Upper lobe of left lung (tissue), 6 donors: Measurements from ENCODE around the gene IFT74. TPM values are rescaled to one million over a fixed set of nuclear protein-coding genes. Genes with fewer than 3 reads are reported as not detected.

Experiments used
- ATAC-seq, 2 donors: fragments of 200-7000 bp; cut with Tn5 transposase; one replicate each; pipeline ENCODE4 v1.9.1; 2022; ENCODE audit warnings: mild to moderate bottlenecking in 2 of 2, moderate library complexity in 2 of 2; ENCODE audit not compliant: low FRiP score in 2 of 2
- DNase-seq, 2 donors: peaks; one replicate each; pipeline ENCODE4 v3.0.0-alpha.2; 2019 to 2020
- H3K27ac ChIP-seq, 4 donors: fragments of 200-600 bp; sonication (generic); one replicate each; pipeline ENCODE4 v1.5.1; 2016 to 2019
- H3K27me3 ChIP-seq, 4 donors: fragments of 200-600 bp; sonication (generic); one replicate each; pipeline ENCODE4 v1.5.1; 2017 to 2019
- H3K36me3 ChIP-seq, 4 donors: fragments of 200-600 bp; sonication (generic); one replicate each; pipeline ENCODE4 v1.5.1; 2016 to 2019
- H3K4me1 ChIP-seq, 4 donors: fragments of 200-600 bp; sonication (generic); one replicate each; pipeline ENCODE4 v1.5.1; 2018 to 2019
- H3K4me3 ChIP-seq, 4 donors: fragments of 200-600 bp; sonication (generic); one replicate each; pipeline ENCODE4 v1.5.1; 2017 to 2019; ENCODE audit warnings: mild to moderate bottlenecking in 2 of 4, moderate library complexity in 1 of 4
- H3K9me3 ChIP-seq, 4 donors: fragments of 200-600 bp; sonication (generic); one replicate each; pipeline ENCODE4 v1.5.1; 2018 to 2019
- CTCF ChIP-seq, 6 experiments: fragments of 450-650 bp in 4 of 6; fragments of 200-600 bp in 2 of 6; sonication (generic) in 2 of 6; IDR thresholded peaks; one replicate each; pipeline ENCODE4 v1.5.1; 2016 to 2019; ENCODE audit warnings: antibody characterized with exemption in 6 of 6
- EP300 ChIP-seq, 4 donors: sonication (generic); formaldehyde crosslinking; IDR thresholded peaks; one replicate each; pipeline ENCODE4 v1.5.1; 2017; ENCODE audit warnings: antibody characterized with exemption in 4 of 4, control low read depth in 2 of 4
- POLR2A ChIP-seq, 4 donors: fragments of 450-650 bp; IDR thresholded peaks; one replicate each; pipeline ENCODE4 v1.5.1; 2016 to 2017; ENCODE audit warnings: antibody characterized with exemption in 4 of 4, mild to moderate bottlenecking in 2 of 4
- POLR2AphosphoS5 ChIP-seq, 2 donors: sonication (generic); formaldehyde crosslinking; IDR thresholded peaks; one replicate each; pipeline ENCODE4 v1.5.1; 2017; ENCODE audit warnings: antibody characterized with exemption in 2 of 2
- WGBS, 2 donors: methylation state at CpG; one replicate each; pipeline ENCODE4 v1.1.5; 2017 to 2018; 5-methylcytosine and 5-hydroxymethylcytosine counted together
- total RNA-seq, 6 donors: library from RNA; depleted of rRNA in 4 of 6; stranded (reverse); fragments of >200 nt in 4 of 6; gene quantifications; one replicate each; pipeline versions ENCODE4 v1.1.0 to v1.2.1, GENCODE V29; 2016 to 2021
- donor health status: DM: no; HTN: no; CAD: no; lungs with moderate emphysema.
- donor health status: DM: no; HTN: yes; CAD: no; lungs with severe emphysema.

The IFT74 gene
- total RNA-seq, 6 donors from 2014 or later, result 7.3 to 33.5 (median 10.8) TPM

GRCh38 chr9:26940779-26941178, 15.4 kb upstream of the IFT74 start:
- H3K36me3 ChIP-seq, result no peaks in the 10 kb centered on the region
- H3K27me3 ChIP-seq, result no peaks in the 10 kb centered on the region
- DNase-seq, result no peak
- 84 to 90% methylated on average over 1 of the region's 1 CpG for WGBS, 2 donors
- H3K27ac ChIP-seq, result no peak overlapping the region
- H3K4me3 ChIP-seq, result no peak overlapping the region
- TF ChIP-seq CTCF (IDR thresholded peaks at IDR 0.05) (no peak), EP300 (IDR thresholded peaks at IDR 0.05) (no peak), POLR2A (IDR thresholded peaks at IDR 0.05) (no peak), POLR2AphosphoS5 (IDR thresholded peaks at IDR 0.05) (no peak)
- ATAC-seq, result no peak
- peaks cover 8 to 33% (median 18%) of the 10 kb centered on the region in 4 donors for H3K4me1 ChIP-seq
- H3K9me3 ChIP-seq, result peaks cover 0 to 6% (median 1%) of the 10 kb centered on the region in 4 donors

GRCh38 chr9:26945591-26945990, 10.6 kb upstream of the IFT74 start:
- peaks cover 18 to 41% (median 25%) of the 10 kb centered on the region in 4 donors for H3K4me1 ChIP-seq
- H3K27ac ChIP-seq, result no peak overlapping the region
- no peaks in the 10 kb centered on the region for H3K27me3 ChIP-seq
- H3K4me3 ChIP-seq, result peak overlapping the region in 3 of 4 donors; percentile 61 to 100 (median 95)
- WGBS, 2 donors, result 24 to 28% methylated on average over 2 of the region's 2 CpGs
- no peaks in the 10 kb centered on the region for H3K36me3 ChIP-seq
- no peak for ATAC-seq
- TF ChIP-seq POLR2AphosphoS5 (IDR thresholded peaks at IDR 0.05) (no peak), CTCF (IDR thresholded peaks at IDR 0.05) (no peak), EP300 (IDR thresholded peaks at IDR 0.05) (no peak), POLR2A (IDR thresholded peaks at IDR 0.05) (no peak)
- no peak for DNase-seq
- H3K9me3 ChIP-seq, result no peaks in the 10 kb centered on the region

GRCh38 chr9:26946753-26947727, 9.2 kb upstream of the IFT74 start, which contains the start of gene PLAA:
Gene PLAA, minus strand, starts transcription at chr9:26947242. Its CDS starts 197 bp downstream, at chr9:26947045.
- Histone ChIP-seq H3K4me1 (peaks cover 17 to 41% (median 24%) of the 10 kb centered on the region in 4 donors), H3K4me3 (peak within 1 kb of the TSS; percentile 61 to 100 (median 79)), H3K36me3 (no peaks in the 10 kb centered on the region), H3K27me3 (no peaks in the 10 kb centered on the region), H3K9me3 (no peaks in the 10 kb centered on the region), H3K27ac (peak within 1 kb of the TSS; percentile 95 to 99 (median 98))
- TF ChIP-seq POLR2A (IDR thresholded peaks at IDR 0.05) (peak in 3 of 4 donors; percentile 48 to 74 (median 74)), EP300 (IDR thresholded peaks at IDR 0.05) (no peak), POLR2AphosphoS5 (IDR thresholded peaks at IDR 0.05) (peak; percentile 70 to 87), CTCF (IDR thresholded peaks at IDR 0.05) (peak in 3 of 6 experiments; percentile 26 to 58 (median 45))
- 0 to 4% methylated on average over 10 to 57 of the region's 76 CpGs for WGBS, 2 donors
- DNase-seq (peak; percentile 94 to 96), ATAC-seq (peak; percentile 99 to 100)

GRCh38 chr9:26947736-26948135, 8.5 kb upstream of the IFT74 start:
- Histone ChIP-seq H3K27ac (peak overlapping the region; percentile 95 to 99 (median 98)), H3K27me3 (no peaks in the 10 kb centered on the region), H3K9me3 (no peaks in the 10 kb centered on the region), H3K4me1 (peaks cover 17 to 41% (median 24%) of the 10 kb centered on the region in 4 donors), H3K36me3 (no peaks in the 10 kb centered on the region), H3K4me3 (peak overlapping the region; percentile 61 to 100 (median 79))
- DNase-seq (no peak), ATAC-seq (no peak)
- TF ChIP-seq POLR2A (IDR thresholded peaks at IDR 0.05) (no peak), EP300 (IDR thresholded peaks at IDR 0.05) (no peak), POLR2AphosphoS5 (IDR thresholded peaks at IDR 0.05) (no peak), CTCF (IDR thresholded peaks at IDR 0.05) (no peak)
- 1 to 4% methylated on average over 9 of the region's 9 CpGs for WGBS, 2 donors
